ENCODE results near the gene SDR9C7.
"Not testable (repeated sequence)": the region's sequence is repeated elsewhere in the genome, so short reads cannot be mapped to it uniquely, and the experiment has no call there.

GRCh38 chr12:56901313-56901712 is 32.9 kb downstream of the SDR9C7 start:
- TF ChIP-seq CTCF (conservative IDR thresholded peaks at IDR 0.05); EZH2 (IDR thresholded peaks at IDR 0.05; ENCODE audit: low read depth): not testable (repeated sequence)
